Measurements from ENCODE around the gene RUNDC3A. TPM values are rescaled to one million over a fixed set of nuclear protein-coding genes. Genes with fewer than 3 reads are reported as not detected.

RUNDC3A gene
- total RNA-seq, 2 experiments from 2014 or later = not detected

GRCh38 chr17:44262654-44263225 lies 45.7 kb upstream of the RUNDC3A start:
- Histone ChIP-seq H3K4me1 (ENCODE audit: insufficient read depth, low read length) (no peaks in the 10 kb centered on the region), H3K27ac (ENCODE audit: low read depth in 1 of 2, low read length in 2 of 2) (no peak overlapping the region), H3K27me3 (ENCODE audit: control insufficient read depth in 1 of 2, insufficient read depth in 2 of 2, low read length in 2 of 2) (no peaks in the 10 kb centered on the region), H3K4me3 (ENCODE audit: low read length) (no peak overlapping the region), H3K36me3 (ENCODE audit: insufficient read depth, low read length) (no peaks in the 10 kb centered on the region), H3K9me3 (ENCODE audit: control insufficient read depth in 1 of 2, insufficient read depth in 1 of 2, low read length in 2 of 2) (no peaks in the 10 kb centered on the region)
- ATAC-seq (ENCODE audit: poor library complexity) (no peak), DNase-seq (no peak)
- intact Hi-C loops (cut with DNase I, micrococcal nuclease) = no loop called here
- Mint-ChIP-seq H3K27ac (no peak overlapping the region), H3K4me1 (ENCODE audit: low read depth) (no peaks in the 10 kb centered on the region), H3K4me3 (no peak overlapping the region), H3K27me3 (no peaks in the 10 kb centered on the region), H3K9me3 (no peaks in the 10 kb centered on the region), H3K36me3 (ENCODE audit: low read depth) (no peaks in the 10 kb centered on the region)
- no peak for TF ChIP-seq CTCF (IDR thresholded peaks at IDR 0.05)
- ChIA-PET CTCF (no interaction called here), POLR2A (no interaction called here)

- Histone ChIP-seq H3K36me3 (ENCODE audit: insufficient read depth, low read length) (no peaks in the 10 kb centered on the region), H3K4me1 (ENCODE audit: insufficient read depth, low read length) (no peaks in the 10 kb centered on the region), H3K9me3 (ENCODE audit: control insufficient read depth in 1 of 2, insufficient read depth in 1 of 2, low read length in 2 of 2) (no peaks in the 10 kb centered on the region), H3K27ac (ENCODE audit: low read depth in 1 of 2, low read length in 2 of 2) (no peak overlapping the region), H3K27me3 (ENCODE audit: control insufficient read depth in 1 of 2, insufficient read depth in 2 of 2, low read length in 2 of 2) (no peaks in the 10 kb centered on the region), H3K4me3 (ENCODE audit: low read length) (no peak overlapping the region)
- no peak overlapping the region for H3K4me3 Mint-ChIP-seq
- POLR2A ChIA-PET = no interaction called here
- intact Hi-C loops (cut with DNase I, micrococcal nuclease) = no loop called here
- no peaks in the 10 kb centered on the region for H3K4me1 Mint-ChIP-seq (ENCODE audit: low read depth)
- ATAC-seq (ENCODE audit: poor library complexity) (no peak), DNase-seq (no peak)
- H3K36me3 Mint-ChIP-seq (ENCODE audit: low read depth) = no peaks in the 10 kb centered on the region
- CTCF ChIA-PET = no interaction called here
- H3K9me3 Mint-ChIP-seq = no peaks in the 10 kb centered on the region
- no peak overlapping the region for H3K27ac Mint-ChIP-seq
- TF ChIP-seq CTCF (IDR thresholded peaks at IDR 0.05) = no peak
- no peaks in the 10 kb centered on the region for H3K27me3 Mint-ChIP-seq
These were observed 45.0 kb upstream of the RUNDC3A start for GRCh38 chr17:44263345-44263902.

- H3K27me3 Mint-ChIP-seq = no peaks in the 10 kb centered on the region
- ATAC-seq (ENCODE audit: poor library complexity) = no peak
- no peaks in the 10 kb centered on the region for H3K4me1 Mint-ChIP-seq (ENCODE audit: low read depth)
- no peak overlapping the region for H3K4me3 Mint-ChIP-seq
- Histone ChIP-seq H3K4me1 (ENCODE audit: insufficient read depth, low read length) (no peaks in the 10 kb centered on the region), H3K9me3 (ENCODE audit: control insufficient read depth in 1 of 2, insufficient read depth in 1 of 2, low read length in 2 of 2) (no peaks in the 10 kb centered on the region), H3K4me3 (ENCODE audit: low read length) (no peak overlapping the region), H3K27me3 (ENCODE audit: control insufficient read depth in 1 of 2, insufficient read depth in 2 of 2, low read length in 2 of 2) (no peaks in the 10 kb centered on the region), H3K36me3 (ENCODE audit: insufficient read depth, low read length) (no peaks in the 10 kb centered on the region), H3K27ac (ENCODE audit: low read depth in 1 of 2, low read length in 2 of 2) (no peak overlapping the region)
- intact Hi-C loops (cut with DNase I, micrococcal nuclease) = no loop called here
- no peaks in the 10 kb centered on the region for H3K36me3 Mint-ChIP-seq (ENCODE audit: low read depth)
- DNase-seq = no peak
- H3K27ac Mint-ChIP-seq = no peak overlapping the region
- no peaks in the 10 kb centered on the region for H3K9me3 Mint-ChIP-seq
- CTCF ChIA-PET = no interaction called here
- POLR2A ChIA-PET = interaction anchor here (0.5 kb wide), 1 partner anchor 47 kb away, joined by 3 read pairs; no protein-coding TSS in a partner anchor
- no peak for TF ChIP-seq CTCF (IDR thresholded peaks at IDR 0.05)
These were observed 41.8 kb upstream of the RUNDC3A start for GRCh38 chr17:44266402-44267164.

Data from CD4-positive, alpha-beta T cell (primary cell).